DMS79 (cell line): ENCODE data around the gene CALR3.
A peak's percentile ranks its signal among the peaks of the same experiment; 100 is the strongest.
"Not testable (repeated sequence)": the region's sequence is repeated elsewhere in the genome, so short reads cannot be mapped to it uniquely, and the experiment has no call there.

Experiments used
- DNase-seq: peaks from one replicate; lab custom pipeline; 2025; lab: John Stamatoyannopoulos, UW

The CALR3 gene

GRCh38 chr19:16457954-16458331 lies 38.0 kb downstream of the CALR3 start:
- DNase-seq, result no peak

- peak; percentile 80 for DNase-seq
Measured at GRCh38 chr19:16457195-16457953, 38.6 kb downstream of the CALR3 start.

- no peak for DNase-seq
Measured at GRCh38 chr19:16456652-16457194, 39.2 kb downstream of the CALR3 start.

DNA sequence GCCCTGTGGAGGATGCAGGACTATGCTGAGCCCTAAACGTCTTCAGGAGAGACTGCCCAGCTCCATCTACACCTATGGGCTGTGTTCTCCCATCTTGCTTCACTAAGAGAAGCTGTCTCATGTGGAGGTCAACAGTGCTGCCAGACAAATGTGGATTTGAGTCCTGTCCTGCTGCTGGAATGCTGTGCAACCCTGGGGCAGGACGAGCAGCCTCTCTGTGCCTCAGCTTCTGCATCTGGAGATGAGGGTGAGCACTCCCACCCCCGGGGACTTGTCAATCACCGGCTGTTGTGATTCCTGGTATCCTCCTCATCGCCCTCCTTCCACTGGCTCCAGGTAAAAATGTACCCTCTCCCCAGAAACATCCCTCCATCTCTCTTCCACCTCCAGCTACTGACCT lies 40.5 kb downstream of the CALR3 start:
- DNase-seq, result no peak

DNA sequence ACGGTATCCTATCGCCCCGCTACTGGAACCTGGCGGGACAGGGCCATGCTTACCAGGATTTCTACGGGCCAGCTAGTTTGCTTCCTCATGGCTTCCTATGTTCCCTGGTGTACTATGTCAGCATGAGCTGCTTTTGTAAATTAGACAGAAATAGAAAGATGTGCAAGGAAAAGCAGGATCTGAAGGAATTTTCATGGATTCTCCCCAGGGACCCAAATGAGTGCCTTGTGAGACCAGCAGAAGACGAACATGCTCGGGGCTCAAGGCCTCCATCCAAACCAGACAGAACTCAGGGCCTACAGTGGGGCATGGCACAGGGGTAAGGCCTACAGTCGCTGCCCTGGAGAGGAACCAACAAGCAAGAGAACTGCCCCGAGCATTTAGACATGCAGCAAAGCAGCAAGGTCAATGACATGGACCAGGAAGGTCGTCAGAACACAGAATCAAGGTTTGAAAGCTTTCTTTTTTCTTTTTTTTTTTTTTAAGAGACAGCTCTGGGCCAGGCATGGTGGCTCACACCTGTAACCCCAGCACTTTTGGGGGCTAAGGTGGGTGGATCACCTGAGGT lies 41.5 kb downstream of the CALR3 start:
- DNase-seq, result no peak

DNA sequence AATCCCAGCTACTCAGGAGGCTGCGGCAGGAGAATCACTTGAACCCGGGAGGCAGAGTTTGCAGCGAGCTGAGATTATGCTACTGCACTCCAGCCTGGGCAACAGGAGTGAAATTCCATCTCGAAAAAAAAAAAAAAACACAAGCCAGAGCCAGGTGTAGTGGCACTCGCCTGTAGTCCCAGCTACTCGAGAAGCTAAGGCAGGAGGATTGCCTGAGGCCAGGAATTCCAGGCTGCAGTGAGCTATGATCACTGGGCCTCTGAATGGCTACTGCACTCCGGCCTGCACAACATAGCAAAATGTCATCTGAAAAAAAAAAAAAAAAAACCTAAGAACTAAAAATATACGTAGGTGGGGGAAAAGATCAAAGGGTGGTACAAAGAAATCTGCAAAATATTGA lies 43.6 kb downstream of the CALR3 start:
- peak; percentile 52 for DNase-seq

DNA sequence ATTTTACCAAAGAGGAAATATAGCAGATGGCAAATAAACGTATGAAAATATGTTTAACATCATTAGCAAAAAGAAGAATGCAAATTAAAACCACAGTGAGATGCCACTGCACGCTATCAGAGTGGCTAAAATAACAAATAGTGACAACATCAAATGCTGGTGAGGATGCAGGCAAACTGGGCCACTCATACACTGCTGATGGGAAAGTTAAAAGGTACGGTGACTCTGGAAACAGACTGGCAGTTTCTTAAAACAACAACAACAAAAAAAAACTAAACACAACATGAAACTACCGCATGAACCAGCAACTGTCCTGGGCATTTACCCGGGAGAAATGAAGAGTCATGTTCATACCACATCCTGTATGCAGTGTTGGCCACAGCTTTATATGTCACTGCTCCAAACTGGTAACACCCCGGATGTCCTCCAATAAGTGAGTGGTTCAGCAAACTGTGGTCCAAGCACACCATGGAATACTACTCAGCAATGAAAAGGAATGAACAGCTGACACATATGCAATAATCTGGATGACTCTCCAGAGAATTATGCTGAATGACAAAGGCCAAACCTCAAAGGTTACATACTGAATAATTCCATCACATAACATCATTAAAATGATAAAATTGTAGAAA lies 46.5 kb downstream of the CALR3 start:
- no peak for DNase-seq

GRCh38 chr19:16448872-16449271 lies 47.1 kb downstream of the CALR3 start:
- DNase-seq, result not testable (repeated sequence)

GRCh38 chr19:16446724-16447368 lies 49.1 kb downstream of the CALR3 start:
- DNase-seq, result no peak

- DNase-seq, result no peak
Measured at GRCh38 chr19:16446108-16446723, 49.8 kb downstream of the CALR3 start.

DNA sequence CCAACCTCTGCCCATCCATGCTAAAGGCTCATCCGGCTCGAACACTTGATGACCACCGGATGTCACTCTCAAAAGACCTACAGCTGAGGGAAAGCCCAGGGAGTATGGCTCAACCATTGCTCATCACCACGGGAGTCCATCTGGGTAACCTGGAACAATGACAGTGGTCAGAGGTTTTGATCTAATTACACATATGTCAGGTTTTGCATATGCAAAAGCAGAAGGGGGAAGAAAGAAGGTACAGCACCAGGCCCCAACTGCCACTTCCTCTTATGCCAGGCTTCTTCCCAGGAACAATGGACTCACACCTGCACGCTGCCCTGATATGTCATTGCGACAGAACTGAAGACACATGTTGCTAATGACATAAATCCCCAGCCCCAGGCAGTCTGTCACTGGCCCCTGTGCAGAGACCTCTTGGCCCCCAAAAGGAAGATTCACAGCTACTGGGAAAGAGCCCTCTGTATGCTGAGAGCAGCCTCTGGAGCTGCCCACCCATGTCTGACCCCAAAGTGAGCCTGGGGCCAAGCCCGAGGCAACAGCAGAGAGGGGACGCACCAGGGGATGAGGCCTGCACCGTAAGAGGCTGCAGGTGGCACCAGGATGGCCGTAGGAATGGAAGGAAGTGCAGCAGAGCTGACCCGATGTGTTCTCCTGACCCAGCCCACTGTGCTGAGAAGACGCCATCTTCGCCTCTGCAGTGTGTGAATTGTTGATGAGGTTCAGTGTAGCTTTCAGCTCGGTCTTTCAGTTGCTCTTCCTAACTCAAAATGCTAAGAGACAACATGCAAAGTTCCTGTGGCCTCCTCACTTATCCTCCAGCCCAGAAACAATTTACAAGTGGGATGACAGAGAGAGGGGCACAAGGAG lies 50.5 kb downstream of the CALR3 start:
- no peak for DNase-seq

DNA sequence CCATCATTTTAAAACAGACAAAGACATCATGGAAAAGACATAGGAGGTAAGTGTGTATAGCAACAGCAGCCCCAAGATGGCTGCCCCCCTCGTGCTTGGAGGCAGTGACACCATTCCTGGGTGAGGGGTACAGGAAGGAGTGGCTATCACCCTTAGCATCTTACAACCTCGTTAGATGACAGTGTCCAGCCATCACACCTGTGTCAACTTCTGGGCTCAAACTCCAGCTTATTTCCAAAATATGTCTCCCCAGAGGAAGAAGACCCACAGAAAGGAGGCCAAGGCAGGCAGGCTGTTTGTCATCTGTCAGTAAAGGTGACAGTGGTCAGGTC lies 51.7 kb downstream of the CALR3 start:
- no peak for DNase-seq

- peak; percentile 15 for DNase-seq
Measured at GRCh38 chr19:16442386-16443276, 53.3 kb downstream of the CALR3 start.

- peak; percentile 67 for DNase-seq
Measured at GRCh38 chr19:16441661-16442162, 54.3 kb downstream of the CALR3 start.

- no peak for DNase-seq
Measured at GRCh38 chr19:16436780-16437332, 59.1 kb downstream of the CALR3 start.

GRCh38 chr19:16435999-16436650 lies 59.8 kb downstream of the CALR3 start:
- peak; percentile 46 for DNase-seq

DNA sequence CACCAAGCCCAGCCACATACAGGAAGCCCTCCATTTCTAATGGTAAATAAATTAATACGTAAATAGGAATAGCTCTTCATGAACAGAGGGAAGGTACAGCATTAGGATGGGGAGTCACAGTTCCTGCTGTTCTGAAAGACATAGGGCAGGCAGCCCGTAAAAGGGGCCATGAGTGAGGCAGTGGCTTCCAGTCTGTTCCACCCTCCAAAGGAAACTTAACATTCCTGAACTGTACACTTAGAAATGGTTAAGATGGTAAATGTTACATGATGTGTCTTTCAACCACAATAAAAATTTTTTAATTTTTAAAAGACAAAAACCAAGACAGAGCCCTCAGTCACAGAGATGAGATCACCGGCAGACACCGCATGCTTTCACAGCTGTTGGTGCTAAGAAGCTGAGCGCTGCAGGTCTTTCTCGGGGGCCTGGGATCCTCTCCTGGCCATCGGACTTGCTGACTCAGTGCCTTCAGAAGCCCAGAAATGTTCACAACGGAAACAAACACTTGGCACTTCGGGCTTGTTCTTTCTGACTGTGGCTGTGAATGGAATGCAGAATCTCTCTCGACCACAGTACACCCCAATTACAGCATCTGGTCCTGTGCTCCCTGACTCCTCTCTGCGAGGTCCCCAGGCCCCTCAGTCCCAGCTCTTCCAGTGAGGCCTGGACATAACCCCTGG lies 60.6 kb downstream of the CALR3 start:
- no peak for DNase-seq

GRCh38 chr19:16433986-16434385 lies 62.0 kb downstream of the CALR3 start:
- DNase-seq, result no peak

DNA sequence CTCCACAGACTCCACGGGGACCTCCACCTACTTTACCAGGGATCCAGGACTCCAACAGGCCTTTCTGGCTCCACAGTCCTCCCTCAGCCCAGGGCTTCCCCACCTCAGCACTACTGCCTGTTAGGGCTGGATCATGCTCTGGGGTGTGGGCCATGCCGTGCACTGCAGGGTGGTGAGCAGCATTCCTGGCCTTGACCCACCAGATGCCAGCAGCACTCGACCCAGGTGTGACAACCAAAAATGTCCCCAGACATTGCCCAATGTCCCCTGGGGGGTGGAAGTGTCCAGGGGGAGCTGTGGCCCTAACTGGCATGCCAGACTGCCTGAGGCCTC lies 66.2 kb downstream of the CALR3 start:
- no peak for DNase-seq
